Measurements from ENCODE around the gene PRAF2. TPM values are rescaled to one million over a fixed set of nuclear protein-coding genes. Genes with fewer than 3 reads are reported as not detected.

Gene PRAF2
- total RNA-seq, 1 donor from 2014 or later, result 16.8 TPM

DNA sequence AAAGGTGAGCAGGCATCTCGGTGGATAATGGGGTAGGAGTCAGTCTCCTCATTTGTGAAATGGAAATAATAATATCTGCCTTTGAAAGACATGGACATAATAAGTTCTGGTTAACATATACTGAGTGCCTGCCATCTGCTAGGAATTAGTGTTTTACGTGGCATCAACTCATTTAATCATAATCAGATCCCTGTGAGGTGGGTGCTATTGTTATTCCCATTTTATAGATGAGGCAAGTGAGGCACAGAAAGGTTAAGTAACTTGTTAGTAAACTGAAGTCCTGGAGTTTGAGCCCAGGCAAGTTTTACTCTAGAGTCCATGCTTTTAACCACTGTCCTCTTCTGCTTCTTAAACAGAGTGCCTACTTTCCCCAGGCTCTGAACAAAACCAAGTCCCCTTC is 7.5 kb downstream of the PRAF2 start:
- Histone ChIP-seq H3K27me3 (ENCODE audit: control insufficient read depth, insufficient read depth, low read length) (no peaks in the 10 kb centered on the region), H3K36me3 (ENCODE audit: control insufficient read depth, insufficient read depth, low read length) (peaks cover 1% of the 10 kb centered on the region), H3K4me3 (ENCODE audit: low read depth, low read length) (no peak overlapping the region)
- DNase-seq (ENCODE audit: low read depth), result no peak
- TF ChIP-seq, protein P1, sequence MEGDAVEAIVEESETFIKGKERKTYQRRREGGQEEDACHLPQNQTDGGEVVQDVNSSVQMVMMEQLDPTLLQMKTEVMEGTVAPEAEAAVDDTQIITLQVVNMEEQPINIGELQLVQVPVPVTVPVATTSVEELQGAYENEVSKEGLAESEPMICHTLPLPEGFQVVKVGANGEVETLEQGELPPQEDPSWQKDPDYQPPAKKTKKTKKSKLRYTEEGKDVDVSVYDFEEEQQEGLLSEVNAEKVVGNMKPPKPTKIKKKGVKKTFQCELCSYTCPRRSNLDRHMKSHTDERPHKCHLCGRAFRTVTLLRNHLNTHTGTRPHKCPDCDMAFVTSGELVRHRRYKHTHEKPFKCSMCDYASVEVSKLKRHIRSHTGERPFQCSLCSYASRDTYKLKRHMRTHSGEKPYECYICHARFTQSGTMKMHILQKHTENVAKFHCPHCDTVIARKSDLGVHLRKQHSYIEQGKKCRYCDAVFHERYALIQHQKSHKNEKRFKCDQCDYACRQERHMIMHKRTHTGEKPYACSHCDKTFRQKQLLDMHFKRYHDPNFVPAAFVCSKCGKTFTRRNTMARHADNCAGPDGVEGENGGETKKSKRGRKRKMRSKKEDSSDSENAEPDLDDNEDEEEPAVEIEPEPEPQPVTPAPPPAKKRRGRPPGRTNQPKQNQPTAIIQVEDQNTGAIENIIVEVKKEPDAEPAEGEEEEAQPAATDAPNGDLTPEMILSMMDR (IDR thresholded peaks at IDR 0.05; ENCODE audit: insufficient read depth, low read length, poor library complexity, severe bottlenecking), result no peak

DNA sequence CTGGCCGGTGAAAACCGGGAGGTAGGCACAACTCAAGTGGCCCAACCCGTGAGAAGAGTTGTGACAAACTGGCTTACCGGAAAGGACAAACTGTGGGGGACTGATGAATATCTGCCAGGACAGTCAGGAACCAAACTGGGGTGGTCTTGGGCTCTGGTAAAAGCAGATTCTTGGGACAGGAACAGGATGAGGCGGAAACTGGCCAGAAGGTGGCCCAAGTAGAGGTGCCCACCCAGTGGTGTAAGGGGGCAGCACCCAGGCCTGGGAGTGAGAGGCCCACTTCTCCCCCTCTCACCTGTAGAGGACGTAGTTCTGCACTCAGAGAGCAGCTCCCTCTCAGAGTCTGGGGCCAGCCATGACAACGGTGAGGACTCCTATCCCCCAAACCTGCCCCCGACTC is 9.1 kb downstream of the PRAF2 start:
- TF ChIP-seq, protein P1 (IDR thresholded peaks at IDR 0.05; ENCODE audit: insufficient read depth, low read length, poor library complexity, severe bottlenecking), result no peak
- Histone ChIP-seq H3K36me3 (ENCODE audit: control insufficient read depth, insufficient read depth, low read length) (peaks cover 1% of the 10 kb centered on the region), H3K27me3 (ENCODE audit: control insufficient read depth, insufficient read depth, low read length) (no peaks in the 10 kb centered on the region), H3K4me3 (ENCODE audit: low read depth, low read length) (no peak overlapping the region)
- no peak for DNase-seq (ENCODE audit: low read depth)

DNA sequence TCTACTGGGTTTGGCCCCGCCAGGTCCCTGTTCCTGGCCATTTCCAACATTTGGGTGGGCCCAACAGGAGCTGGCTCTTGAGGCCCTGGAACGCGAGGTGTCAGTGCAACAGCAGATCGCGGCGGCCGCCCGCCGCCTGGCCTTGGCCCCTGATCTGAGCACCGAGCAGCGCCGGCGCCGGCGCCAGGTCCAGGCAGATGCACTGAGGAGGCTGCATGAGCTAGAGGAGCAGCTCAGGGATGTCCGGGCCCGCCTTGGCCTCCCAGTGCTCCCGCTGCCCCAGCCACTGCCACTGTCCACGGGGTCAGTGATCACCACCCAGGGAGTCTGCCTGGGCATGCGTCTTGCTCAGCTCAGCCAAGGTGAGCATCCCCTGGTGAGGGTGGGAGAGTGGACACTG is 9.5 kb downstream of the PRAF2 start:
- no peak for DNase-seq (ENCODE audit: low read depth)
- TF ChIP-seq, protein P1 (IDR thresholded peaks at IDR 0.05; ENCODE audit: insufficient read depth, low read length, poor library complexity, severe bottlenecking), result no peak
- Histone ChIP-seq H3K36me3 (ENCODE audit: control insufficient read depth, insufficient read depth, low read length) (peaks cover 1% of the 10 kb centered on the region), H3K27me3 (ENCODE audit: control insufficient read depth, insufficient read depth, low read length) (no peaks in the 10 kb centered on the region), H3K4me3 (ENCODE audit: low read depth, low read length) (no peak overlapping the region)

DNA sequence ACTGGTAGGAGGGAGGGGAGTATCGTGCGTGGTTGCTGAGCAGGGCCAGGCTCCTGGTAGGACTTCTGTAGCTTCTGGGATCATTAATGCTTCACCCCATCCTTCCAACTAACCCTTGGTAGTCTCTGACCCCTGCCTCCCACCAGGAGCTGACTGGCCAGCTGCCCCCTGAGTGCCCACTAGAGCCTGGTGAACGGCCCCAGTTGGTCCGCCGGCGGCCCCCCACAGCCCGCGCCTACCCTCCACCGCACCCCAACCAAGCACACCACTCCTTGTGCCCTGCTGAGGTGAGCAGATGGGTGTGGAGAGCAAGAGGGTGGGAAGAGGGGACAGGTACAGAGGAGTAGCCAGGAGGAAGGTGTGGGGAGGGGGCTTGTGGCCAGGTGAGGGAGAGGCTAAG is 10.1 kb downstream of the PRAF2 start:
- TF ChIP-seq, protein P1 (IDR thresholded peaks at IDR 0.05; ENCODE audit: insufficient read depth, low read length, poor library complexity, severe bottlenecking), result no peak
- H3K36me3 ChIP-seq (ENCODE audit: control insufficient read depth, insufficient read depth, low read length), result peaks cover 1% of the 10 kb centered on the region

DNA sequence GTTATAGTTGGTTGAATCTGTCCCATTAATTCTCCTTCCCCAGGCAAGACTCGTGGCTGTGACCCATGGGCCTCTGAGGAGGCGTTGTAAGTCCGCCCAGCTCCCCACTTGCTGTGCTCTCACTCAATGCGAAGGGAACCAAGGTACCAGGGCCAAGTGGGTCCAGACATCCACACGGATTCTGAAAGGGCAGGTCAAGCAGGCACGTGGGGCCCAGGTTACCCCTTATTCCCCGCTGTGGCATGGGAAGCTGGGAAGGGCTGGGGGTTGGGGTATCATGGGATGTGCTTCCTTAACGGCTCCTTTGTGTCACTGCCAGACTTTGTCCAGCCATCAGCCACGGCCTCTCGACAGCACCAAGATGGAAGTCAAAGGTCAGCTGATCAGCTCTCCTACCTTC is 11.9 kb downstream of the PRAF2 start:
- TF ChIP-seq, protein P1 (IDR thresholded peaks at IDR 0.05; ENCODE audit: insufficient read depth, low read length, poor library complexity, severe bottlenecking), result no peak
- Histone ChIP-seq H3K4me3 (ENCODE audit: low read depth, low read length) (no peak overlapping the region), H3K36me3 (ENCODE audit: control insufficient read depth, insufficient read depth, low read length) (peaks cover 1% of the 10 kb centered on the region), H3K27me3 (ENCODE audit: control insufficient read depth, insufficient read depth, low read length) (no peaks in the 10 kb centered on the region)
- DNase-seq (ENCODE audit: low read depth), result no peak

More for the DNA sequence above, 10.1 kb downstream of the PRAF2 start:
- H3K27me3 ChIP-seq (ENCODE audit: control insufficient read depth, insufficient read depth, low read length), result no peaks in the 10 kb centered on the region
- no peak overlapping the region for H3K4me3 ChIP-seq (ENCODE audit: low read depth, low read length)
- no peak for DNase-seq (ENCODE audit: low read depth)

DNA sequence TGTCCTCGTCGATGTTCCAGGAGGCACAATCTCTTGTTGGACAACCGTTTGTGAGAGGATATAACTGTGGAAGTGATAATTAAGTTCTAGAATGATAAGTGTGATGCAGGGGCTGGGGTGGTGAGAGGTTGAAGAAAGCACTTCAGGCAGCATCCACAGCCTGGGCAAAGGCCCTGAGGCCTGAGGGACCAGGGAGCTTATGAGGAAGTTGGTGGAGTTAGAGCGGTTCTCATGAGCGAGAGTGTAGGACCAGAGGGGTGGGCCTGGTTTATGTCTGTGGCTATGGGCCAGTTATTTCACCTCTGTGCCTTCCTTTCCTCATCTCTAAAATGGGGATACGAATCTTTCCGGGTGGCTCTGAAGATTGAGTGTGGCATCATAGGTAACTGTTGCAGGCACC is 12.3 kb downstream of the PRAF2 start:
- H3K4me3 ChIP-seq (ENCODE audit: low read depth, low read length), result no peak overlapping the region
- H3K36me3 ChIP-seq (ENCODE audit: control insufficient read depth, insufficient read depth, low read length), result peaks cover 1% of the 10 kb centered on the region
- no peak for DNase-seq (ENCODE audit: low read depth)
- no peaks in the 10 kb centered on the region for H3K27me3 ChIP-seq (ENCODE audit: control insufficient read depth, insufficient read depth, low read length)
- TF ChIP-seq, protein P1 (IDR thresholded peaks at IDR 0.05; ENCODE audit: insufficient read depth, low read length, poor library complexity, severe bottlenecking), result no peak

Data from kidney epithelial cell (primary cell).